HEK293 (cell line): ENCODE results near the gene BCAN.

Experiments used
- CTCF ChIA-PET: fragments of 350-600 bp; formaldehyde crosslinking; extraction: SDS; loops from one replicate; lab custom pipeline; 2021; ENCODE audit warnings: antibody characterized with exemption; lab: Yijun Ruan, JAX
- POLR2A ChIA-PET: fragments of 300-600 bp; formaldehyde crosslinking; extraction: SDS; loops from one replicate; lab custom pipeline; 2020; ENCODE audit warnings: antibody characterized with exemption, inconsistent platforms; lab: Yijun Ruan, JAX
- H3K27ac ChIP-seq: fragments of 200-500 bp; sonication (Bioruptor generic); 2 replicates; pipeline ENCODE4 v1.5.1; 2014; ENCODE audit warnings: low read depth, low read length, control low read depth, inconsistent platforms; ENCODE audit errors: extremely low read depth
- H3K36me3 ChIP-seq, 2 experiments: fragments of 200-500 bp in 1 of 2; sonication (Bioruptor generic) in 1 of 2; 1 replicate in 1 of 2; 2 replicates in 1 of 2; pipeline ENCODE4 v1.5.1; 2014 to 2017; ENCODE audit warnings: inconsistent platforms in 2 of 2, low read length in 2 of 2; ENCODE audit not compliant: control insufficient read depth in 2 of 2, insufficient read depth in 1 of 2
- H3K4me1 ChIP-seq: fragments of 200-500 bp; sonication (Bioruptor generic); 2 replicates; pipeline ENCODE4 v1.5.1; 2014; ENCODE audit warnings: mild to moderate bottlenecking, low read length, inconsistent platforms; ENCODE audit not compliant: control insufficient read depth, insufficient read depth
- H3K4me3 ChIP-seq: 2 replicates; pipeline ENCODE4 v1.5.1; 2011; ENCODE audit warnings: low read depth, mild to moderate bottlenecking, control low read depth, low read length, moderate library complexity
- H3K9me3 ChIP-seq: fragments of 200-500 bp; sonication (Bioruptor generic); 2 replicates; pipeline ENCODE4 v1.5.1; 2014; ENCODE audit warnings: low read depth, low read length, inconsistent platforms; ENCODE audit not compliant: control insufficient read depth, insufficient read depth
- ZNF10 ChIP-seq: fragments of 450-650 bp; formaldehyde crosslinking; IDR thresholded peaks from 2 replicates; pipeline ENCODE4 v1.5.1; 2017; ENCODE audit warnings: missing biosample characterization, missing genetic modification characterization
- ZNF157 ChIP-seq: fragments of 450-650 bp; formaldehyde crosslinking; IDR thresholded peaks from 2 replicates; pipeline ENCODE4 v1.5.1; 2016; ENCODE audit warnings: missing biosample characterization, missing genetic modification characterization
- ZNF335 ChIP-seq: fragments of 450-650 bp; formaldehyde crosslinking; conservative IDR thresholded peaks from 2 replicates; pipeline ENCODE4 v1.5.1; 2016; ENCODE audit warnings: missing biosample characterization, missing genetic modification characterization
- ZNF664 ChIP-seq: fragments of 450-650 bp; formaldehyde crosslinking; IDR thresholded peaks from 2 replicates; pipeline ENCODE4 v1.5.1; 2016; ENCODE audit warnings: missing biosample characterization, missing genetic modification characterization
- ZNF777 ChIP-seq: fragments of 450-650 bp; formaldehyde crosslinking; IDR thresholded peaks from 2 replicates; pipeline ENCODE4 v1.5.1; 2017; ENCODE audit warnings: missing biosample characterization, missing genetic modification characterization, borderline replicate concordance
- ZSCAN23 ChIP-seq: fragments of 450-650 bp; formaldehyde crosslinking; IDR thresholded peaks from 2 replicates; pipeline ENCODE4 v1.5.1; 2016; ENCODE audit warnings: missing biosample characterization, missing genetic modification characterization
- TF ChIP-seq, protein P1 (sequence below): fragments of 450-650 bp; formaldehyde crosslinking; IDR thresholded peaks from 2 replicates; pipeline ENCODE4 v1.5.1; 2016; ENCODE audit warnings: missing biosample characterization, missing genetic modification characterization, borderline replicate concordance
- TF ChIP-seq, protein P2 (sequence below): fragments of 450-650 bp; formaldehyde crosslinking; IDR thresholded peaks from 2 replicates; pipeline ENCODE4 v1.5.1; 2016; ENCODE audit warnings: missing biosample characterization, missing genetic modification characterization
- TF ChIP-seq, protein P3 (sequence below): fragments of 450-650 bp; formaldehyde crosslinking; IDR thresholded peaks from 2 replicates; pipeline ENCODE4 v1.5.1; 2016; ENCODE audit warnings: missing biosample characterization, missing genetic modification characterization
- TF ChIP-seq, protein P4 (sequence below): fragments of 450-650 bp; formaldehyde crosslinking; IDR thresholded peaks from 2 replicates; pipeline ENCODE4 v1.5.1; 2016; ENCODE audit warnings: missing biosample characterization, missing genetic modification characterization, borderline replicate concordance

The BCAN gene

DNA sequence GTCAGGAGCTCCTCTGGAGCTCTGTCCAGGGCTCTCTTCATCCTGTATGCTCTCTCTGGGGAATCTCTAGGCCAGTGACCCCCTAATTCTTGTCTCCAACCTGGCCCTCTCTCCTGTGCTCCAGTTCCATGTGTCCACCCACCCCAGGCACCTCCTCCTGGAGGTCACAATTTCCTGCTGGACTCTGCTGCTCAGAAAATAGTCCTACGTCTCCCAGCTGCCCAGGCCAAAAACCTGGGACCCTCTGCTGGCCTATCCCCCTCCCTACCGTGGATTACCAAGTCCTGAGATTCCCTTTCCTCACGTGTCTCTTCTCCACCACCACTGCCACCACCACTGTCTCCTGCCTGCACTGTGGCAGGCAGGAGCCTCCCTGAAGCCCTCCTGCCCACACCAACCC is 23.6 kb downstream of the BCAN start (continued):
- TF ChIP-seq, protein P1, sequence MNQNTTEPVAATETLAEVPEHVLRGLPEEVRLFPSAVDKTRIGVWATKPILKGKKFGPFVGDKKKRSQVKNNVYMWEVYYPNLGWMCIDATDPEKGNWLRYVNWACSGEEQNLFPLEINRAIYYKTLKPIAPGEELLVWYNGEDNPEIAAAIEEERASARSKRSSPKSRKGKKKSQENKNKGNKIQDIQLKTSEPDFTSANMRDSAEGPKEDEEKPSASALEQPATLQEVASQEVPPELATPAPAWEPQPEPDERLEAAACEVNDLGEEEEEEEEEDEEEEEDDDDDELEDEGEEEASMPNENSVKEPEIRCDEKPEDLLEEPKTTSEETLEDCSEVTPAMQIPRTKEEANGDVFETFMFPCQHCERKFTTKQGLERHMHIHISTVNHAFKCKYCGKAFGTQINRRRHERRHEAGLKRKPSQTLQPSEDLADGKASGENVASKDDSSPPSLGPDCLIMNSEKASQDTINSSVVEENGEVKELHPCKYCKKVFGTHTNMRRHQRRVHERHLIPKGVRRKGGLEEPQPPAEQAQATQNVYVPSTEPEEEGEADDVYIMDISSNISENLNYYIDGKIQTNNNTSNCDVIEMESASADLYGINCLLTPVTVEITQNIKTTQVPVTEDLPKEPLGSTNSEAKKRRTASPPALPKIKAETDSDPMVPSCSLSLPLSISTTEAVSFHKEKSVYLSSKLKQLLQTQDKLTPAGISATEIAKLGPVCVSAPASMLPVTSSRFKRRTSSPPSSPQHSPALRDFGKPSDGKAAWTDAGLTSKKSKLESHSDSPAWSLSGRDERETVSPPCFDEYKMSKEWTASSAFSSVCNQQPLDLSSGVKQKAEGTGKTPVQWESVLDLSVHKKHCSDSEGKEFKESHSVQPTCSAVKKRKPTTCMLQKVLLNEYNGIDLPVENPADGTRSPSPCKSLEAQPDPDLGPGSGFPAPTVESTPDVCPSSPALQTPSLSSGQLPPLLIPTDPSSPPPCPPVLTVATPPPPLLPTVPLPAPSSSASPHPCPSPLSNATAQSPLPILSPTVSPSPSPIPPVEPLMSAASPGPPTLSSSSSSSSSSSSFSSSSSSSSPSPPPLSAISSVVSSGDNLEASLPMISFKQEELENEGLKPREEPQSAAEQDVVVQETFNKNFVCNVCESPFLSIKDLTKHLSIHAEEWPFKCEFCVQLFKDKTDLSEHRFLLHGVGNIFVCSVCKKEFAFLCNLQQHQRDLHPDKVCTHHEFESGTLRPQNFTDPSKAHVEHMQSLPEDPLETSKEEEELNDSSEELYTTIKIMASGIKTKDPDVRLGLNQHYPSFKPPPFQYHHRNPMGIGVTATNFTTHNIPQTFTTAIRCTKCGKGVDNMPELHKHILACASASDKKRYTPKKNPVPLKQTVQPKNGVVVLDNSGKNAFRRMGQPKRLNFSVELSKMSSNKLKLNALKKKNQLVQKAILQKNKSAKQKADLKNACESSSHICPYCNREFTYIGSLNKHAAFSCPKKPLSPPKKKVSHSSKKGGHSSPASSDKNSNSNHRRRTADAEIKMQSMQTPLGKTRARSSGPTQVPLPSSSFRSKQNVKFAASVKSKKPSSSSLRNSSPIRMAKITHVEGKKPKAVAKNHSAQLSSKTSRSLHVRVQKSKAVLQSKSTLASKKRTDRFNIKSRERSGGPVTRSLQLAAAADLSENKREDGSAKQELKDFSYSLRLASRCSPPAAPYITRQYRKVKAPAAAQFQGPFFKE, result no peak
- TF ChIP-seq ZNF157 (tag by site-specific recombination) (no peak), ZSCAN23 (tag by site-specific recombination) (no peak), ZNF777 (tag by site-specific recombination) (no peak)
- TF ChIP-seq, protein P2, sequence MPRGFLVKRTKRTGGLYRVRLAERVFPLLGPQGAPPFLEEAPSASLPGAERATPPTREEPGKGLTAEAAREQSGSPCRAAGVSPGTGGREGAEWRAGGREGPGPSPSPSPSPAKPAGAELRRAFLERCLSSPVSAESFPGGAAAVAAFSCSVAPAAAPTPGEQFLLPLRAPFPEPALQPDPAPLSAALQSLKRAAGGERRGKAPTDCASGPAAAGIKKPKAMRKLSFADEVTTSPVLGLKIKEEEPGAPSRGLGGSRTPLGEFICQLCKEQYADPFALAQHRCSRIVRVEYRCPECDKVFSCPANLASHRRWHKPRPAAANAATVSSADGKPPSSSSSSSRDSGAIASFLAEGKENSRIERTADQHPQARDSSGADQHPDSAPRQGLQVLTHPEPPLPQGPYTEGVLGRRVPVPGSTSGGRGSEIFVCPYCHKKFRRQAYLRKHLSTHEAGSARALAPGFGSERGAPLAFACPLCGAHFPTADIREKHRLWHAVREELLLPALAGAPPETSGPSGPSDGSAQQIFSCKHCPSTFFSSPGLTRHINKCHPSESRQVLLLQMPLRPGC, result no peak
- TF ChIP-seq, protein P3, sequence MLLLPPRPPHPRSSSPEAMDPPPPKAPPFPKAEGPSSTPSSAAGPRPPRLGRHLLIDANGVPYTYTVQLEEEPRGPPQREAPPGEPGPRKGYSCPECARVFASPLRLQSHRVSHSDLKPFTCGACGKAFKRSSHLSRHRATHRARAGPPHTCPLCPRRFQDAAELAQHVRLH, result no peak

DNA sequence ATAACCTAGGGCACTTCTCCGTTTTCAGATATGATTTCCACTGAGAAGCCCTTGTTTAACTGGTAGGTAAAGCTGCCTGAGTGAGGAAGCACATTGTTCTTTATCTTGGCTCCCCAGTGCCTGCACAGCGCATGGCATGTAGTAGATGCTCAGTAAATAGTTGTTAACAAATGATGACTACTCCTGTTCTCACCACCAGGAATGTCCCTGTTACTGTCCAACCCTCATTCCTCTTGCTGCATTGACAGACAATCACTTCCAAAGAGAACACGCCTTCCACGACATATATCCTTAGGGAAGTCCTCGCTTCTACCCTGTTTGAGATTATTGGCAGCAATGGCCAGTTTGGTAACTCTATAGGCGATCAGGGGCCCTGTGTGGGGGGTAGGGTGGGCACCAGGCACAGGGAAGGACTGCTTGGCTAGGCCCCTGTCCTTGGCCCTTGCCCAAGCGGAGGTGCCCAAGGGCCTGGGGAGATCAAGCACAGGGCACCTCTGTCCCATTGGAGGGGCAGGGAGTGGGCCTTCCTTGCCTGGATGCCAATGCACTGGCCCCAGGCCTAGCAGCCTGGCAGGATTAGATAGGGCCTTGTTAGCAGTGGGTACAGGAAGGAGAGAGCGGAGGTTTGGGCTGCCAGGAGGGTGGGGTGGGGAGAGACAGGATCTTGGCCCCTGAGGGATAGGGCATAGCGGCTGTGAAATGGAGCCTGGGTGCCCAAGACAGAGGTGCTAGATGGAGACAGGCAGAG is 25.1 kb downstream of the BCAN start:
- CTCF ChIA-PET, result interaction anchor here (0.5 to 15.2 kb wide), 7 partner anchors 9 to 107 kb away, joined by 3 to 564 read pairs (median 3); partner anchors contain the start of gene NES
- H3K4me1 ChIP-seq, result peaks cover 5% of the 10 kb centered on the region; the same call in 1 of the 2 replicates
- no peaks in the 10 kb centered on the region for H3K36me3 ChIP-seq
- no peak overlapping the region for H3K27ac ChIP-seq
- no peak overlapping the region for H3K4me3 ChIP-seq
- TF ChIP-seq, protein P4, sequence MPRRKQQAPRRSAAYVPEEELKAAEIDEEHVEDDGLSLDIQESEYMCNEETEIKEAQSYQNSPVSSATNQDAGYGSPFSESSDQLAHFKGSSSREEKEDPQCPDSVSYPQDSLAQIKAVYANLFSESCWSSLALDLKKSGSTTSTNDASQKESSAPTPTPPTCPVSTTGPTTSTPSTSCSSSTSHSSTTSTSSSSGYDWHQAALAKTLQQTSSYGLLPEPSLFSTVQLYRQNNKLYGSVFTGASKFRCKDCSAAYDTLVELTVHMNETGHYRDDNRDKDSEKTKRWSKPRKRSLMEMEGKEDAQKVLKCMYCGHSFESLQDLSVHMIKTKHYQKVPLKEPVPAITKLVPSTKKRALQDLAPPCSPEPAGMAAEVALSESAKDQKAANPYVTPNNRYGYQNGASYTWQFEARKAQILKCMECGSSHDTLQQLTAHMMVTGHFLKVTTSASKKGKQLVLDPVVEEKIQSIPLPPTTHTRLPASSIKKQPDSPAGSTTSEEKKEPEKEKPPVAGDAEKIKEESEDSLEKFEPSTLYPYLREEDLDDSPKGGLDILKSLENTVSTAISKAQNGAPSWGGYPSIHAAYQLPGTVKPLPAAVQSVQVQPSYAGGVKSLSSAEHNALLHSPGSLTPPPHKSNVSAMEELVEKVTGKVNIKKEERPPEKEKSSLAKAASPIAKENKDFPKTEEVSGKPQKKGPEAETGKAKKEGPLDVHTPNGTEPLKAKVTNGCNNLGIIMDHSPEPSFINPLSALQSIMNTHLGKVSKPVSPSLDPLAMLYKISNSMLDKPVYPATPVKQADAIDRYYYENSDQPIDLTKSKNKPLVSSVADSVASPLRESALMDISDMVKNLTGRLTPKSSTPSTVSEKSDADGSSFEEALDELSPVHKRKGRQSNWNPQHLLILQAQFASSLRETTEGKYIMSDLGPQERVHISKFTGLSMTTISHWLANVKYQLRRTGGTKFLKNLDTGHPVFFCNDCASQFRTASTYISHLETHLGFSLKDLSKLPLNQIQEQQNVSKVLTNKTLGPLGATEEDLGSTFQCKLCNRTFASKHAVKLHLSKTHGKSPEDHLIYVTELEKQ (tag by site-specific recombination), result no peak
- no peak for TF ChIP-seq ZNF10 (tag by site-specific recombination)
- TF ChIP-seq ZNF664 (tag by site-specific recombination), result peak; percentile 97
- TF ChIP-seq ZNF335 (tag by site-specific recombination), result peak; percentile 54
- TF ChIP-seq, all 188 proteins: peak for 2
- POLR2A ChIA-PET, result no interaction called here
- no peaks in the 10 kb centered on the region for H3K9me3 ChIP-seq
